ENCODE results near the gene ATP11A.
"Not testable (repeated sequence)": the region's sequence is repeated elsewhere in the genome, so short reads cannot be mapped to it uniquely, and the experiment has no call there.

The ATP11A gene

DNA sequence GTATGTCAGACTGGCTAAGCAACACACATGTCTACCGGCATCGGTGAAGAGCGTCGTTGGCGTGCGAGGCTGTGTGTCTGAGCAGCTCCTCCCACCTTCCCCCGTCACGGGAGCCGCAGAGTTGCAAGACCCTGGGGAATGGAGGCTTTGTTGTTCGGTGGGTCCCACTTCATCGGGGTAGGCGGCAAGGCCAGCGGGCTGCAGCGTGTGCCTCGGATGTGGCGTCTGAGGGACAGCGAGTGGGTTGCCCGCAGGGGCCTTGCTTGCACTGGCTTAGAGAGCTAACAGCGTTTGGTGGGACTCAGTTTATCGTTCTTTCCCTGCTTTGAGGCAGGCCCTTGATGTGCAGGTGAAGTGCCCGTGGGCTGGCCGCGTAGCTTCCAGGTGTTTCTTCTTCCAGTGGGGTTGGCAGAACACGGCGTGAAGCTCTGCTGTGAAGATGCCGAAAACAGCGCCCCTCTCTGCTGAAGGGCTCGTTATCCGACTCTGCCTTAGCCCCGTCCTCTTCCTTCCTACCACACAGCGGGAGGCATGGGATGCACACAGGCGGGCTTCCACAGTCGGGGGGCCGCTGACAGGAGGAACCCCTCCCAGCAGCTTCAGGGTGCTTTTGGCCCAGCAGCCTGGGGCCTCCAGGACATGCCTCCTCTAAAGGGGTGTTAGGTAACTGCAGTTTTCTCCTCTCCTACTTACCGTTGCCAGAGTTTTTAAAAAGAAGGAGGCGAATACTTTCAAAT is 85.2 kb downstream of the ATP11A start:
- DNase-seq (ENCODE audit: low read depth in 2 of 2), result no peak

- no peak for DNase-seq (ENCODE audit: low read depth in 2 of 2)
Observed at GRCh38 chr13:112775791-112776279, 86.0 kb downstream of the ATP11A start.

DNA sequence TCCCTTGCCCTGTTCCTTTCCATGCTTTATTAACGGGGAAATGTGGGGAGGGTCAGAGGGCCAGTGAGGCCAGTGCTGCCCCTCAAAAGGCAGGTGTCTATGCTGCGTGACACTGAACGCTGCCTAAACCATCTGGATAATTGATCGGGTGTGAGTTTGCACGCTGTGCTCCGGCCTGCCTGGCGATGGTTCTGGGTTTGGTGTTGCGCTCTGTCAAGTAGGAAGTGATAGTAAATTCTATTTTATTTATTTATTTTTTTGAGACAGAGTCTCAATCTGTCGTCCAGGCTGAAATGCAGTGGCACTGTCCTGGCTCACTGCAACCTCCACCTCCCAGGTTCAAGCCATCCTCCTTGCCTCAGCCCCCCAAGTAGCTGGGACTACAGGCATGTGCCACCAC is 86.5 kb downstream of the ATP11A start:
- no peak for DNase-seq (ENCODE audit: low read depth in 2 of 2)

DNA sequence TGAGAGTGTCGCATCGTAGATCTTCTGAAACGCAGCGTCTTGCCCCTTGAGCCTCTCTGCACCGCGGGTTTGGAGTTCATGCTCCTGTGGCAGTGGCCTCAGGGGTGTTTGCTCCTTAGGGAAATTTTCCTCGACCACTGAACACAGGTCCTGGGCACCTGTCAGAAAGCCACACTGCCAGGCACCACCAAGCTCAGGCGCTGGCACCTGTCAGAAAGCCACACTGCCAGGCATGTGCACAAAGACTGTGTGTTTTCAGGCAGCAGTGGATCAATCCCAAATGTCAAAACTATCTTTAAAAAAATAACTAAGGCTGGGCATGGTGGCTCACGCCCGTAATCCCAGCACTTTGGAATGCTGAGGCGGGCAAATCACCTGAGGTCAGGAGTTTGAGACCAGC is 87.1 kb downstream of the ATP11A start:
- no peak for DNase-seq (ENCODE audit: low read depth in 2 of 2)

DNA sequence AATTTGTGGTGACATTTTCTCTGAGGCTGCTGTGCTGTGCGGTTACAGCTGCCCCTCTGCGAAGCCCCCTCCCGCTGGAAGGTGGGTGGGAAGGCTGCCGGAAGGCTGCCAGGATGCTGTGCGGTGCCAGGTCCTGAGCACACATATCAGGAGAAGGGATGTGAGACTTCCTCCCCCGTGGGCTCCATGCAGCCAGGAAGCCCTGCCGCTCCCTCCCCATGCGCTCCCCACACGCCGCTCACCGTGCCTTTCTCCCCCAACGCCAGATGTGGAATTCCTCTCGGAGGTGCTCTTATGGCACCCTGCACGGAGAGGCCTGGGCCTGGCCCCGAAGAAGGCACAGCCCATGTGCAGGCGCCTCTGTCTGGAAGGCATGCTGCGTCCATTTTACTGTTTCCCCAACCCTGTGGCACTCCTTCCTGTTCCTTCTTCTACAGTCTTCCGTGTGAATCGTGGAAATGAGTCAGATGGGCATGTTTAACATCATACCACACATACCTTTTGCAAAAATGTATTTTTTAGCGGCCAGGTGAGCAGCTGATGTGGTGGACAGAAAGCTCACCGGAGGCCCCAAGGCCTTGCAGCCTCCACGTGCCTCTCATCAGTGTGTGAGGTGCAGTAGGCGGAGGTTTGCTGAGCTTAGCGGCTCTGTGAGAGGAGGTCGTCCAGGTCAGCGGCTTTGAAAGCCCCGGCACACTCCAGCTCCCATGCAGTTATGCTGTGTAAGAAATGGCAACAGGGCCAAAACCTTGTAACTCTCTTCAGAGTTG is 88.0 kb downstream of the ATP11A start:
- no peak for DNase-seq (ENCODE audit: low read depth in 2 of 2)

DNA sequence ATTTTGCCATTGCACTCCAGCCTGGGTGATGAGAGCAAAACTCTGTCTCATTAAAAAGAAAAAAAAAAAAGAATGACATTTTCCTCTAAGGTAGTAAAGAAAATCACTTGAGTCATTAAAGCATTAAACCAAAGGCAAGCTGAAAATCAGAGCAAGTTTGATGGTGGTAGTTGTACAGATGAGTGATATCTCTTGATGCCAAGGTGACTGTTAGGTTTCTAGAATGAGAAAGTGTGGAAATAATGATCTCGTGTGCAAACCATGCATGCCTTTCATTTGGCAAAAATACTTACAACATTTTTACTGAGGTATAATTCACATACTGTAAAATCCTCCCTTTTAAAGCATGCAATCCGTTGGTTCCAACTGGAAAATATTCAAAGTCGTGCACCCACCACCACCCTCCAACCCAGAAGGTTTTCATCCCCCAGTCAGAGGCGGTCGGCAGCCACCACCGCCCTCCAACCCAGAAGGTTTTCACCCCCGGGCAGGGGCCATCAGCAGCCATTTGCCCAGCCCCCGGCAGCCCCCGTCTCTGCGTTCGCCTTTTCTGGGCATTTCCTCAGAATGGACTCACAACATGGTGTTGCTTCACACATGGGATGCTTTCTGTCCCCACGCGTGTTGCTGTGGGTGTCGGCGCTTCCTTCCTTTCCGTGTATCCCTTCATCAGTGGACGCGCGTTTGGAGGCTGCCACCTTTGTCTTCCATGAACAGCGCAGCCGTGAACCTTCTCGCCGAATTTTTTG is 90.2 kb downstream of the ATP11A start:
- no peak for DNase-seq (ENCODE audit: low read depth in 2 of 2)

DNA sequence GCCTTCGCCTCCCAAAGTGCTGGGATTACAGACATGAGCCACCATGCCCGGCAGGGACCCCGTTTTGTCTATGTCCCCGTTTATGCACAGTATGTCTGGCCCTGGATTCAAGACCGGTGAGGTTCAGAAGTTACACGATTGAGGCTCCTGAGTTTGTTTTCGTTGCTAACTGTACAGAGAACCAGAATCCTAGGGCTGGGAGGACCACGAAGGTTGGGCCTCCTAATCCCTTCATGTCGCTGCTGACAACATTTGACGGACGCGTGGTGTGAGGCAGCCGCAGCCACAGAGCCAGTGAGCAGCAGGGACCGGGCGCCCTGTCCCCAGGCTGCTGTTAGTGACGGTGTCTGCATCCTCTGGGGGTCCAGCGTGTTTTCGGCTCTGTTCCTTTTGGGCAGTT is 91.4 kb downstream of the ATP11A start:
- DNase-seq (ENCODE audit: low read depth in 2 of 2), result no peak

- no peak for DNase-seq (ENCODE audit: low read depth in 2 of 2)
Observed at GRCh38 chr13:112781881-112782361, 92.1 kb downstream of the ATP11A start.

GRCh38 chr13:112782429-112783010 is 92.7 kb downstream of the ATP11A start:
- no peak for DNase-seq (ENCODE audit: low read depth in 2 of 2)

GRCh38 chr13:112783135-112783977 is 93.5 kb downstream of the ATP11A start:
- DNase-seq (ENCODE audit: low read depth in 2 of 2), result no peak

GRCh38 chr13:112783978-112784371 is 94.1 kb downstream of the ATP11A start:
- no peak for DNase-seq (ENCODE audit: low read depth in 2 of 2)

DNA sequence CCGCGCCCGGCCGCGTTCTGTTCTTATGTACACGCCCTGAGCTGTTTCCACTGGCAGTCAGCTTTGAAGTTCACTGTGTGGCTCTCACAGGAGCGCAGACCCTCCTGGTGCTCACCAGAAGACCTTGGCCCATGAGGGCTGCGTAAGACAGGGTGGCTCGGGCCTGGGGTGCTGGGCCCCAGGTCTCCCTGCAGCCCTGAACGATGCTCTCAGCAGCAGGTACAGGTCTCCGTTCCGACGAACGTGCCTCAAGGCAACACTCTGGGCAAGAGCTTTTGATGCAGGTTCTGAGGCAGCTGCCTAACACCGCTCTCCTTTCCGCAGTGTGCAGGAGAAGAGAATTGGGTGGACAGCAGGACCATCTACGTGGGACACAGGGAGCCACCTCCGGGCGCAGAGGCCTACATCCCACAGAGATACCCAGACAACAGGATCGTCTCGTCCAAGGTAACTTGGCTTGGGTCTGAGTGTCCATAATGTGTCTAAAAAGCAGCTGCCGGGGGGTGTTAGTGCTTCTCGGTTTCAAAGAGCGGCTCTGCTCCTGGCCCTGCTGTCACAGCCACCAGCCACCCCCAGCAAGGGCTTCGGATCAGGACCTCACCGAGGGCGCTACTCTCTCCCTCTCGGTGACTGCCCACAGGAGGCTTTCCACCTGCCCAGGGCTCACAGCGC is 95.1 kb downstream of the ATP11A start:
- DNase-seq (ENCODE audit: low read depth in 2 of 2), result no peak

GRCh38 chr13:112785483-112785856 is 95.6 kb downstream of the ATP11A start:
- DNase-seq (ENCODE audit: low read depth in 2 of 2), result no peak

- DNase-seq (ENCODE audit: low read depth in 2 of 2), result not testable (repeated sequence)
Observed at GRCh38 chr13:112786810-112787209, 97.0 kb downstream of the ATP11A start.

DNA sequence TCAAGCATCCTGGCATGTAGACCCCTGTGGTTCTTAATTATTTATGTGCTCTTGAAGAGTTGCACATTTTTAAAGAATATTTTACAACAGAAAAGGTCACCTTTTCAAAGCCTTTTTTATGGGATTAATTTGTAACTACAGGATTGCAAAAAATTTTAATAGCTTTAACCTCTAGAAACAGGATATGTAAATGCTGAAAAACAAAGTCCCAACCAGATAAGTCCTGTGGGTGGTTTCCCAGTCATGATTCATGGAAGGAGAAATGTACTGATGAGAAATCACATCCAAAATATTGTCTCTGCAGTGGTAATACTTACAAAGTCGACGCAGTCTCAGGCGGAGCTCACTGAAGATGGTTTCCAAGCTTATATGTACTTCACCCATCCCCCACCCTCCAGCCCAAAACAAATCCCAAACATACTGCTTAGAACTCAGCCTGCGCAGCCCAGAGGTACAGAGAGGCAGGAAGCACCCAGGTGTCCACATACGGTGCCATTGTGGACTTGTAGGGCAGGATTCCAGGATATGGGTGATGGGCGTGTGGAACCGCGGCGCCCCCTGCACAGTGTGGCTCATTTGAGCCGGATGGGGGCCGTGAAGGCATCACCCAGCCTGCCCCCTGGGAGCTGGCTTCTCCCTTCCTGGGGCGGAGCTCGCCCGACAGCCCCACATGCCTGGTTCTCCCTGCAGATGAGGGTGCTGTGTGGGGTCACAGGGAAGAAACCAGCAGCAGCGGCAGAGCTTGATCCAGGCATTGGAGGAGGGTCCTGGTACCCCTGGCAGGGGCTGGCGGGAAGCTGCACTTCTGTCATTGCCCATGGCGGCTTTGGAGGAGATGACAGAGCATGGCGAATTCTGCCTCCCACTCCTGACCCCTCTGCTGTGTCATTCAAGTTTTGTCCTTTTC is 101.2 kb downstream of the ATP11A start:
- no peak for DNase-seq (ENCODE audit: low read depth in 2 of 2)

DNA sequence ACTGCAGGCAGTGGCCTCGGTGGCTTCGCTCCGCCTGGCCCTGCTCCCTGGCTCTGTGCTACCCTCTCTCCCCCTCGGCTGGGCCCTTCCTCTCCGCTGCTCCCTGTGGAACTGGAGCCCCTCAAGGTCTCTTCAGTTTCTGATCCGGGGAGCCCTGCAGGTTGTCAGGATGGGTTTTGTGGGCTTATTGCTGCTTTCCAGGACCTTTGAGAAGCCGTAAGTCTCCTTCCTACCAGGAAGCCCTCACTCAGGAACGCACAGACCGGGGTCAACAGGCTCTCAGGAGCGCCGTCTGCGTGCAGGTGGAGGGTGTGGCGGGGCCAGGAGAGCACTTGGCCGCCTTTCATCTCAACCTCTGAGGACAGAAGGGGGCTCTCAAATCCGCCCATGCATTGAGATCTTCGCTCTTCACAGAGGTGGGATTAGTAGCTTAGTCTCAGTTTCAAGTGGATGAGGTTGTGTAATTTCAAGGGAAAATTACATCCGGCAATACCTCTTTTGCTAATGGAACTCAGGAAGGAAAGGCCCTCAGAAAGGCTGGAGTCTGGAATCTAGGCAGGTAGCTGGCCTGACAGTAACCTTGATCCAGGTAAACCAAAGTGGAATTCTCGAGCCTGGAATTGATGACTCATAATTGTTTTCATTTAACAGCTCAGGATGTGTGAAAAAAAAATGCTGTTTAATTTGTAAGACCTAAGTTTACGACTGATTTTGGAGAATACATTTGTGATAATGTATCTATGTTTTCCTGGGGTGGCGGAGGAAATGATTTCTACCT is 102.0 kb downstream of the ATP11A start:
- DNase-seq (ENCODE audit: low read depth in 2 of 2), result no peak

DNA sequence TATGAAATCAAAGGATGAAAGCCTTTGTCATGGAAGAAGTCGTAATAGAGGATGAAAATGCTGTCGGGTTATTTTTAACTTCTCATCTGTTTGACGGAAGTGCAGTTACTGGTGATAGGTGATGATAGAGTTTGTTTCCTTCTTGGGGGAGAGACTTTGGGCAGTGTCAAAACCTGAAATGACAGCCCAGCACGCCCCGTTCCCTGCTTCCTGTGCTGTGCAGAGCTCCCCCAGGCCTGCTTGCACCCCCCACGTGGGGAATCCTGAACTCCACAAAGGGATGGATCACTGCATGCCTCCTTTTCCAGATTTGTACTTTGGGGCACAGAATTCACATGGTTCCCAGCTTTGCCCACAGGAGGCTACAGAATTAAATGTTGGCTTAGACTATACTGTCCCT is 102.7 kb downstream of the ATP11A start:
- no peak for DNase-seq (ENCODE audit: low read depth in 2 of 2)
